Vagina (tissue), 2 donors: Measurements from ENCODE around the gene S100A12.

Experiments
- CTCF ChIP-seq, 3 experiments: fragments of 450-650 bp in 2 of 3; fragments of 200-600 bp in 1 of 3; sonication (generic) in 1 of 3; IDR thresholded peaks; one replicate each; pipeline ENCODE4 v1.5.1; 2017 to 2019; ENCODE audit warnings: antibody characterized with exemption in 3 of 3, mild to moderate bottlenecking in 2 of 3, moderate library complexity in 2 of 3
- POLR2AphosphoS5 ChIP-seq, 2 donors: sonication (generic); formaldehyde crosslinking; IDR thresholded peaks; one replicate each; pipeline ENCODE4 v1.9.0; 2017; ENCODE audit warnings: antibody characterized with exemption in 2 of 2, mild to moderate bottlenecking in 2 of 2, low read depth in 1 of 2; ENCODE audit not compliant: insufficient read depth in 1 of 2

- no peak for TF ChIP-seq CTCF (IDR thresholded peaks at IDR 0.05)
- no peak for TF ChIP-seq POLR2AphosphoS5 (IDR thresholded peaks at IDR 0.05; ENCODE audit: insufficient read depth in 1 of 2, low read depth in 1 of 2)
Observed at GRCh38 chr1:153362187-153362775, 13.1 kb downstream of the S100A12 start.
